ENCODE data around the gene TEDC1. TPM values are rescaled to one million over a fixed set of nuclear protein-coding genes. Genes with fewer than 3 reads are reported as not detected.
A peak's percentile ranks its signal among the peaks of the same experiment; 100 is the strongest.

Gene TEDC1
- total RNA-seq, 1 donor, result 5.1 TPM

- peak; percentile 30 for DNase-seq (ENCODE audit: insufficient read length, low spot score, missing footprints)
- no peaks in the 10 kb centered on the region for H4K20me1 ChIP-seq (ENCODE audit: insufficient read depth, low read length)
- no peak overlapping the region for H3K27ac ChIP-seq (ENCODE audit: low read depth, low read length)
- no peak overlapping the region for H3K4me3 ChIP-seq (ENCODE audit: insufficient read depth, low read length)
- no peak overlapping the region for H3K4me2 ChIP-seq (ENCODE audit: insufficient read depth, low read length)
- H3K79me2 ChIP-seq (ENCODE audit: insufficient read depth, low read length), result no peaks in the 10 kb centered on the region
- no peaks in the 10 kb centered on the region for H3K4me1 ChIP-seq (ENCODE audit: insufficient read depth, low read length)
- no peak overlapping the region for H2AFZ ChIP-seq (ENCODE audit: low read length)
- H3K36me3 ChIP-seq (ENCODE audit: insufficient read depth, low read length), result no peaks in the 10 kb centered on the region
- peaks cover 14% of the 10 kb centered on the region for H3K27me3 ChIP-seq (ENCODE audit: insufficient read depth, low read length)
- no peak for TF ChIP-seq CTCF (IDR thresholded peaks at IDR 0.05; ENCODE audit: extremely low read depth, low read depth, low read length)
- H3K9me3 ChIP-seq (ENCODE audit: low read depth, low read length), result no peaks in the 10 kb centered on the region
Observed at GRCh38 chr14:105519946-105520698, 29.1 kb downstream of the TEDC1 start.

GRCh38 chr14:105525326-105525725, 34.3 kb downstream of the TEDC1 start:
- Histone ChIP-seq H3K27me3 (ENCODE audit: insufficient read depth, low read length) (peaks cover 6% of the 10 kb centered on the region), H3K9me3 (ENCODE audit: low read depth, low read length) (no peaks in the 10 kb centered on the region), H4K20me1 (ENCODE audit: insufficient read depth, low read length) (no peaks in the 10 kb centered on the region), H3K79me2 (ENCODE audit: insufficient read depth, low read length) (no peaks in the 10 kb centered on the region), H3K4me1 (ENCODE audit: insufficient read depth, low read length) (peaks cover 5% of the 10 kb centered on the region), H3K4me3 (ENCODE audit: insufficient read depth, low read length) (no peak overlapping the region), H3K4me2 (ENCODE audit: insufficient read depth, low read length) (no peak overlapping the region), H3K27ac (ENCODE audit: low read depth, low read length) (no peak overlapping the region), H3K36me3 (ENCODE audit: insufficient read depth, low read length) (no peaks in the 10 kb centered on the region), H2AFZ (ENCODE audit: low read length) (no peak overlapping the region)
- no peak for DNase-seq (ENCODE audit: insufficient read length, low spot score, missing footprints)
- TF ChIP-seq CTCF (IDR thresholded peaks at IDR 0.05; ENCODE audit: extremely low read depth, low read depth, low read length), result no peak

- Histone ChIP-seq H3K4me2 (ENCODE audit: insufficient read depth, low read length) (peak within 1 kb of the TSS; percentile 79), H3K27ac (ENCODE audit: low read depth, low read length) (no peak within 1 kb of the TSS), H2AFZ (ENCODE audit: low read length) (peak within 1 kb of the TSS; percentile 72), H3K79me2 (ENCODE audit: insufficient read depth, low read length) (no peaks in the 10 kb centered on the region), H4K20me1 (ENCODE audit: insufficient read depth, low read length) (no peaks in the 10 kb centered on the region), H3K27me3 (ENCODE audit: insufficient read depth, low read length) (peaks cover 6% of the 10 kb centered on the region), H3K36me3 (ENCODE audit: insufficient read depth, low read length) (no peaks in the 10 kb centered on the region), H3K9me3 (ENCODE audit: low read depth, low read length) (no peaks in the 10 kb centered on the region), H3K4me3 (ENCODE audit: insufficient read depth, low read length) (peak within 1 kb of the TSS; percentile 77), H3K4me1 (ENCODE audit: insufficient read depth, low read length) (peaks cover 5% of the 10 kb centered on the region)
- peak; percentile 94 for DNase-seq (ENCODE audit: insufficient read length, low spot score, missing footprints)
- no peak for TF ChIP-seq CTCF (IDR thresholded peaks at IDR 0.05; ENCODE audit: extremely low read depth, low read depth, low read length)
Observed at GRCh38 chr14:105525861-105526775, 35.1 kb downstream of the TEDC1 start, which contains the start of gene TMEM121. TMEM121 (plus strand) TSS chr14:105526583; CDS start chr14:105528835, 2,252 bp downstream.

All from osteoblast (primary cell).